H1 (cell line): ENCODE measurements around the gene SLC26A8. TPM values are rescaled to one million over a fixed set of nuclear protein-coding genes. Genes with fewer than 3 reads are reported as not detected.

Experiments used
- EP300 ChIP-seq, 2 experiments: IDR thresholded peaks; 1 replicate in 1 of 2; 2 replicates in 1 of 2; pipeline ENCODE4 v1.6.1; 2011 to 2012; ENCODE audit warnings: low read depth in 2 of 2, low read length in 2 of 2, mild to moderate bottlenecking in 2 of 2, borderline replicate concordance in 1 of 2, inconsistent platforms in 1 of 2, moderate library complexity in 1 of 2
- JUN ChIP-seq: IDR thresholded peaks from 2 replicates; pipeline ENCODE4 v1.6.1; 2011; ENCODE audit warnings: low read depth, mild to moderate bottlenecking, improper control_type of control experiment, low read length
- ZNF274 ChIP-seq: IDR thresholded peaks from 2 replicates; pipeline ENCODE4 v1.7.0; 2012; ENCODE audit warnings: low read length, borderline replicate concordance; ENCODE audit errors: extremely low read depth
- polyA plus RNA-seq, 7 experiments: library from polyadenylated mRNA; depleted of rRNA in 3 of 7; stranded (reverse) in 5 of 7; unstranded in 2 of 7; fragments of >200 nt in 5 of 7; fragments of 200-250 nt in 2 of 7; gene quantifications; 1 replicate in 5 of 7; 2 replicates in 1 of 7; 4 replicates in 1 of 7; pipeline versions ENCODE4 v1.2.1 to v1.2.3, GENCODE V29; 2011 to 2013; ENCODE audit warnings: missing spikeins in 2 of 7, mixed read lengths in 2 of 7
- total RNA-seq: library from RNA; stranded (reverse); fragmentation: NEBNext Ultra II Directional; extraction: Animal tissue kit (Norgen Biotek cat#: 25700); gene quantifications from 2 replicates; pipeline ENCODE4 v1.2.1, GENCODE V29; 2021
- TF ChIP-seq, protein P1 (sequence below): IDR thresholded peaks from 2 replicates; pipeline ENCODE4 v1.6.1; 2012; ENCODE audit warnings: inconsistent platforms

SLC26A8 gene
- total and polyA plus RNA-seq, 2 of the 8 experiments (the other 6 are each of a cell fraction or from before 2014, with no cell fraction given), result 0.56 to 0.57 TPM

GRCh38 chr6:35943390-35943789 is 81.1 kb downstream of the SLC26A8 start (continued):
- no peak for TF ChIP-seq JUN
- TF ChIP-seq EP300 (IDR thresholded peaks at IDR 0.05; ENCODE audit: borderline replicate concordance in 1 of 2, low read depth in 2 of 2, low read length in 2 of 2), result no peak
- TF ChIP-seq ZNF274, result no peak
- TF ChIP-seq, protein P1, sequence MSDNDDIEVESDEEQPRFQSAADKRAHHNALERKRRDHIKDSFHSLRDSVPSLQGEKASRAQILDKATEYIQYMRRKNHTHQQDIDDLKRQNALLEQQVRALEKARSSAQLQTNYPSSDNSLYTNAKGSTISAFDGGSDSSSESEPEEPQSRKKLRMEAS, result no peak
